ENCODE results near the gene SYT10. TPM values are rescaled to one million over a fixed set of nuclear protein-coding genes. Genes with fewer than 3 reads are reported as not detected.
"Not testable (repeated sequence)": the region's sequence is repeated elsewhere in the genome, so short reads cannot be mapped to it uniquely, and the experiment has no call there.

The SYT10 gene
- total RNA-seq, 1 donor from 2014 or later: not detected

GRCh38 chr12:33376153-33376552, 63.5 kb downstream of the SYT10 start:
- no peak for ATAC-seq
- DNase-seq: no peak
- intact Hi-C loops (cut with micrococcal nuclease): no loop called here

- ATAC-seq (no peak), DNase-seq (no peak)
- intact Hi-C loops (cut with micrococcal nuclease): no loop called here
These were observed 69.3 kb downstream of the SYT10 start for GRCh38 chr12:33370318-33370717.

GRCh38 chr12:33357181-33357580, 82.4 kb downstream of the SYT10 start:
- DNase-seq (no peak), ATAC-seq (no peak)
- intact Hi-C loops (cut with micrococcal nuclease): no loop called here

GRCh38 chr12:33349791-33350190, 89.8 kb downstream of the SYT10 start:
- DNase-seq (no peak), ATAC-seq (no peak)
- intact Hi-C loops (cut with micrococcal nuclease): no loop called here

- not testable (repeated sequence) for ATAC-seq
These were observed 107.6 kb downstream of the SYT10 start for GRCh38 chr12:33331961-33332398.

GRCh38 chr12:33330940-33331339, 108.7 kb downstream of the SYT10 start:
- intact Hi-C loops (cut with micrococcal nuclease): no loop called here
- no peak for ATAC-seq
- no peak for DNase-seq

More at GRCh38 chr12:33331961-33332398, 107.6 kb downstream of the SYT10 start:
- DNase-seq; intact Hi-C loops (cut with micrococcal nuclease): not testable (repeated sequence)
